B cell (primary cell): ENCODE data around the gene GPC2.

Experiments used
- CTCF ChIP-seq: fragments of 200-600 bp; IDR thresholded peaks from one replicate; pipeline ENCODE4 v1.8.0; 2022; ENCODE audit warnings: antibody characterized with exemption, mild to moderate bottlenecking
- EZH2 ChIP-seq: IDR thresholded peaks from 2 replicates; pipeline ENCODE4 v1.6.1; 2012; ENCODE audit warnings: borderline replicate concordance, low read depth, mild to moderate bottlenecking, moderate library complexity, low read length; ENCODE audit not compliant: insufficient read depth, poor library complexity, severe bottlenecking

DNA sequence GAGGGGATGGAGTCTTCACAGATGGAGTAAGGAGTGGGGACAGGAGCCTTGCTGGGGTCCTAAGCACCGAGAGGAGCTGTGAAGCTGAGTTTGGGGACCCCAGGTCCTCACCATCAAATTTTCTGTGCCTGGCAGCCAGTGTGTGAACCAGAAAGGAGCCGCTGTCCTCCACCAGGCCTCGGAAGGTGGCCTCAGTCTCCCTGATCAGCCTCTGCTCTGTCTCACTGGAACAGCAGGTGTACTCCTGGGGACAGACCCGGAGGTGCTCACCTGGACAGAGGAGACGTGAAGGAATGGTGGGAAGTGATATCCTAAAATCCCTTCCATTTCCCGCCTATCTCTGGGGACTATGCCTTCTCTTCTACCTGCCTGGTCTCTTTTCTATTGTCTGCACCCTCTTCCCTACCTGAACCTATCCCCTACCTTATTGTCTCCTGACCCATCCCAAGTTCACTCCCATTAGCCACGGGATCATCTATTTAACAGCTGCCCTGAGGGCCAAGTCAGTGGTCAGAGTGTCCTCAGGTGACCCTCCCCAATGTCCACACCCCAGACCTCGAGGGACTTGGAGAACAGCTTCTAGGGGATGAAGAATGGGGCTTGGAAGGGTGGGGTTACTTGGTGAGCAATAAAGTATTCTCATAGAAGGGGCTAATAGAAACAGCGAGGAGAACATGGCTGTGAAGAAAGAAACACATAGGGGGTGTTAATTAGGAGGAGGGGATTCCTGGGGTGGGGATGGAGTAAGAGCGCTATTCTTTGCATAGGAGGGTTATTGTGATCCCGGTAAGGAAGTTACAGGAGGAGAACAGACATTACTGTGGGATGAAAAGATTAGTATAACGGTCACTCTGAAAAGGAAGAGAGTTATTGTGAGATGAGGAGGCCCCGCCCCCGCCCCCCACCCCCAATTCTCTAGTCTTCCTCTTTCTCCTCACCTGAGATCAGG, 811 bp downstream of the GPC2 start:
- no peak for TF ChIP-seq EZH2
- TF ChIP-seq CTCF, result no peak
